ENCODE data around the gene SPATA46. TPM values are rescaled to one million over a fixed set of nuclear protein-coding genes. Genes with fewer than 3 reads are reported as not detected.

SPATA46 gene
- total RNA-seq, 4 donors from 2014 or later = not detected

- H3K4me1 ChIP-seq = peaks cover 0 to 16% (median 0%) of the 10 kb centered on the region in 4 donors
- H3K27me3 ChIP-seq = no peaks in the 10 kb centered on the region
- no peak for TF ChIP-seq CTCF (IDR thresholded peaks at IDR 0.05)
- TF ChIP-seq POLR2A (IDR thresholded peaks at IDR 0.05) = peak in 1 of 2 donors; percentile 65
- H3K36me3 ChIP-seq = no peaks in the 10 kb centered on the region
- H3K9me3 ChIP-seq = no peaks in the 10 kb centered on the region
- H3K4me3 ChIP-seq = no peak overlapping the region
- peak overlapping the region in 3 of 4 donors; percentile 46 to 81 (median 59) for H3K27ac ChIP-seq
- peak in 2 of 3 donors; percentile 74 to 76 for DNase-seq
These were observed 12.0 kb upstream of the SPATA46 start for GRCh38 chr1:162388615-162389014.

DNA sequence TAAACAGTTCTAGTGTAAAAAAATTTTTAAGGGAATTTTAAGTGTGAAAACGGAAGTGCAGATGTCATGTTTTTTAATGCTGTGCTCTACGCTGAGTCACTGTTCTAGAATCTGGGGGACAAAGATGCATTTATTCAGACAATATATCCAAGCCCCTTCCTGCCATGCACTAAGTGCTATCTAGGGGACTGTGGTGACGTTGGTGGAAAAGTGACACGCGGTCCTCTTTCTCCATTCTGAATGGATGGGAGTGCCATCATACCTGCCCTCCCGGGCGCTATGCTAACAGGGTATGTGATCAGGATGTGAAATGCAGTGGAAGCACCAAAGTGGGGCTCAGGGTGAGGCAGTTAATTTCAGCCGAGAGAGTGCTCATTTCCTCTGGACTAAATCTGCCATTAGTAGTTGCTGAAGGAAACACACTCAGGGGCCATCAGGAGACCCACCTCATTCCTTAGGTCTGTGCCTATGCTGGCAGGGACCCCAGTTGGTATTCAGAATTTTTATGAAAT lies 11.5 kb upstream of the SPATA46 start:
- Histone ChIP-seq H3K4me1 (peaks cover 0 to 19% (median 0%) of the 10 kb centered on the region in 4 donors), H3K9me3 (no peaks in the 10 kb centered on the region), H3K36me3 (no peaks in the 10 kb centered on the region), H3K27ac (peak overlapping the region in 2 of 4 donors; percentile 46 to 81), H3K4me3 (no peak overlapping the region), H3K27me3 (no peaks in the 10 kb centered on the region)
- TF ChIP-seq CTCF (IDR thresholded peaks at IDR 0.05) = no peak
- no peak for TF ChIP-seq POLR2A (IDR thresholded peaks at IDR 0.05)
- peak in 1 of 3 donors; percentile 26 for DNase-seq

DNA sequence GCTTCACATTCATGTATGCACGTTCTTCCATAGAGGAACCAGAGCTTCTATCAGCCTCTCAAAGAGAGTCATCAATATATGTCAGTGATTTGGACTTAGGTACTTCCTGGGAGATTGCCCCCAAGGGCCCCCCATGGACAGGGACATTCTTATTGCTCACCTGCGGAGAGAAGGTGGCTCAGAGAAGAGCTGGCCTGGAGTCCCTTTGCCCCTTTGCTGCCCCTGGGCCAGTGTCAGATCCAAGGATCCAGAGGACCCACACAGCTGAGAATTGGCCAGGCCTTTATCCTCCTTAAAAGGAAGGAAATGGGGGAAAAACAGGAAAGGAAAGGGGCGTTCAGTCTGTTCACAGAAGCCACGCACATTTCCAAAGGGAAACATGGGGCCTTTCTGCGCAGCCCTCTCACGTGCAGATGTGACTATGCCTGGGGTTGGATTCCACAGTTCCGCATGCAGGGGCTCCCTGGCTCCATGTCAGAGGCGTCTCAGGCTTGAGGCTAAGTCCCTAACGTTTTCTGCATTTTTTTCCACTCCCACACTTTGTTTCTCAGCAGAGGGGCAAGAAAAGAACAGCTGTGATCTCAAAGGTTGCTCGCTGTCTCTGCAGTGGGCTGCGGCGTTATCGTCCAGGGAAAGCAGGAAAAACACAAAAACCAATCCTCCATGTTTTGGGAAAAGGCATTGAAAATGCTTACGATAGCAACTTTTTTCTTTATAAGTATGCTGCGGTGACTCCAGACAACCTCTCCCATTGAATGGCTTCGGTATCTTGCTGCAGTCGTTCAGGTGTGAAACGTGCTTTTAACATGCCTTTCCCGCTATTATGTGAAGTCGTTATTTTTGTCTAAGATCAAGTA lies 10.8 kb upstream of the SPATA46 start:
- Histone ChIP-seq H3K36me3 (no peaks in the 10 kb centered on the region), H3K9me3 (no peaks in the 10 kb centered on the region), H3K4me1 (peaks cover 0 to 26% (median 0%) of the 10 kb centered on the region in 4 donors), H3K27ac (no peak overlapping the region), H3K27me3 (no peaks in the 10 kb centered on the region), H3K4me3 (no peak overlapping the region)
- TF ChIP-seq POLR2A (IDR thresholded peaks at IDR 0.05) = no peak
- peak in 1 of 3 donors; percentile 22 for DNase-seq

- DNase-seq = peak in 1 of 3 donors; percentile 48
- peak overlapping the region in 2 of 4 donors; percentile 5 to 33 for H3K27ac ChIP-seq
- H3K27me3 ChIP-seq = no peaks in the 10 kb centered on the region
- no peaks in the 10 kb centered on the region for H3K36me3 ChIP-seq
- H3K4me3 ChIP-seq = no peak overlapping the region
- H3K9me3 ChIP-seq = no peaks in the 10 kb centered on the region
- H3K4me1 ChIP-seq = peaks cover 0 to 26% (median 0%) of the 10 kb centered on the region in 4 donors
- no peak for TF ChIP-seq CTCF (IDR thresholded peaks at IDR 0.05)
- no peak for TF ChIP-seq POLR2A (IDR thresholded peaks at IDR 0.05)
These were observed 9.9 kb upstream of the SPATA46 start for GRCh38 chr1:162386292-162387225.

- no peak overlapping the region for H3K4me3 ChIP-seq
- no peaks in the 10 kb centered on the region for H3K9me3 ChIP-seq
- peaks cover 0 to 32% (median 0%) of the 10 kb centered on the region in 4 donors for H3K4me1 ChIP-seq
- no peaks in the 10 kb centered on the region for H3K27me3 ChIP-seq
- no peak for DNase-seq
- TF ChIP-seq POLR2A (IDR thresholded peaks at IDR 0.05) (no peak), CTCF (IDR thresholded peaks at IDR 0.05) (no peak)
- no peaks in the 10 kb centered on the region for H3K36me3 ChIP-seq
- peak overlapping the region in 2 of 4 donors; percentile 5 to 33 for H3K27ac ChIP-seq
These were observed 9.0 kb upstream of the SPATA46 start for GRCh38 chr1:162385702-162386101.
